Neural cell (in vitro differentiated cells): ENCODE results near the gene ADGRG6. TPM values are rescaled to one million over a fixed set of nuclear protein-coding genes. Genes with fewer than 3 reads are reported as not detected.

Experiments used
- H2AFZ ChIP-seq: fragments of 200-600, 300-800 bp; sonication (generic), shearing (Covaris generic); 2 replicates; pipeline ENCODE4 v1.6.0; 2014; ENCODE audit warnings: low read depth, mild to moderate bottlenecking, antibody characterized with exemption, low read length, moderate library complexity
- H3F3A ChIP-seq: fragments of 200-600 bp; shearing (Covaris generic); 2 replicates; pipeline ENCODE4 v1.6.1; 2016; ENCODE audit warnings: mild to moderate bottlenecking, moderate library complexity, mixed read lengths, antibody characterized with exemption, low read length; ENCODE audit not compliant: insufficient read depth, poor library complexity, severe bottlenecking
- H3K27ac ChIP-seq: fragments of 200-600, 300-800 bp; sonication (generic), shearing (Covaris generic); 2 replicates; pipeline ENCODE4 v1.5.1; 2014; ENCODE audit warnings: mild to moderate bottlenecking, low read length, moderate library complexity
- H3K27me3 ChIP-seq: fragments of 300-800, 200-600 bp; sonication (generic), shearing (Covaris generic); 2 replicates; pipeline ENCODE4 v1.6.0; 2014; ENCODE audit warnings: mild to moderate bottlenecking, low read depth, low read length, moderate library complexity; ENCODE audit not compliant: insufficient read depth
- H3K36me3 ChIP-seq: fragments of 300-800, 200-600 bp; sonication (generic), shearing (Covaris generic); 2 replicates; pipeline ENCODE4 v1.5.1; 2014; ENCODE audit warnings: mild to moderate bottlenecking, antibody characterized with exemption, low read length, moderate library complexity; ENCODE audit not compliant: insufficient read depth
- H3K4me2 ChIP-seq: fragments of 300-800, 200-600 bp; sonication (generic), shearing (Covaris generic); 2 replicates; pipeline ENCODE4 v1.6.0; 2014; ENCODE audit warnings: mild to moderate bottlenecking, low read length
- H3K4me3 ChIP-seq: fragments of 300-800, 200-600 bp; sonication (generic), shearing (Covaris generic); 2 replicates; pipeline ENCODE4 v1.5.1; 2014; ENCODE audit warnings: mild to moderate bottlenecking, low read length, moderate library complexity
- H3K79me2 ChIP-seq: fragments of 200-600 bp; shearing (Covaris generic); replicated peaks from 2 replicates; pipeline ENCODE4 v1.6.0; 2014; ENCODE audit warnings: mild to moderate bottlenecking, low read length, moderate library complexity; ENCODE audit not compliant: insufficient read depth
- H3K9ac ChIP-seq: fragments of 300-800, 200-600 bp; sonication (generic), shearing (Covaris generic); 2 replicates; pipeline ENCODE4 v1.6.1; 2016; ENCODE audit warnings: mild to moderate bottlenecking, low read length, mixed read lengths
- H3K9me2 ChIP-seq: fragments of 200-600 bp; shearing (Covaris generic); 2 replicates; pipeline ENCODE4 v1.6.1; 2016; ENCODE audit warnings: mild to moderate bottlenecking, low read length, mixed read lengths; ENCODE audit not compliant: insufficient read depth
- H3K9me3 ChIP-seq: fragments of 200-600, 300-800 bp; sonication (generic), shearing (Covaris generic); 2 replicates; pipeline ENCODE4 v1.6.1; 2016; ENCODE audit warnings: mild to moderate bottlenecking, mixed run types, low read length, moderate library complexity, mixed read lengths
- H4K20me1 ChIP-seq: fragments of 200-600 bp; shearing (Covaris generic); 2 replicates; pipeline ENCODE4 v1.6.1; 2016; ENCODE audit warnings: mild to moderate bottlenecking, mixed run types; ENCODE audit not compliant: insufficient read depth
- EP300 ChIP-seq: fragments of 450-650 bp; conservative IDR thresholded peaks from 2 replicates; pipeline ENCODE4 v1.6.1; 2014; ENCODE audit warnings: antibody characterized with exemption, mild to moderate bottlenecking, moderate library complexity; ENCODE audit not compliant: poor library complexity, severe bottlenecking
- EZH2 ChIP-seq: fragments of 200-600, 300-800 bp; shearing (Covaris generic), sonication (generic); IDR thresholded peaks from 2 replicates; pipeline ENCODE4 v1.6.1; 2014; ENCODE audit warnings: antibody characterized with exemption, low read length, borderline replicate concordance, mild to moderate bottlenecking; ENCODE audit not compliant: insufficient read depth, poor library complexity, severe bottlenecking
- MXI1 ChIP-seq: fragments of 450-650 bp; conservative IDR thresholded peaks from 2 replicates; pipeline ENCODE4 v1.6.1; 2014; ENCODE audit warnings: antibody characterized with exemption, mild to moderate bottlenecking; ENCODE audit not compliant: poor library complexity, severe bottlenecking
- POLR2AphosphoS5 ChIP-seq: IDR thresholded peaks from 2 replicates; pipeline ENCODE4 v1.6.1; 2012
- RAD21 ChIP-seq: fragments of 450-650 bp; conservative IDR thresholded peaks from 2 replicates; pipeline ENCODE4 v1.6.1; 2014; ENCODE audit warnings: antibody characterized with exemption, mild to moderate bottlenecking, moderate library complexity
- SMC3 ChIP-seq: fragments of 450-650 bp; conservative IDR thresholded peaks from 2 replicates; pipeline ENCODE4 v1.6.1; 2014; ENCODE audit warnings: antibody characterized with exemption, mild to moderate bottlenecking, moderate library complexity; ENCODE audit not compliant: poor library complexity
- TAF1 ChIP-seq: IDR thresholded peaks from 2 replicates; pipeline ENCODE4 v1.6.1; 2012; ENCODE audit warnings: low read depth
- polyA plus RNA-seq: library from polyadenylated mRNA; depleted of rRNA; stranded (reverse); fragments of >200 nt; gene quantifications from 2 replicates; pipeline ENCODE4 v1.2.3, GENCODE V29; 2014
- TF ChIP-seq, protein P1 (sequence below): IDR thresholded peaks from 2 replicates; pipeline ENCODE4 v1.6.1; 2012; ENCODE audit warnings: borderline replicate concordance
- TF ChIP-seq, protein P2 (sequence below): fragments of 450-650 bp; IDR thresholded peaks from 2 replicates; pipeline ENCODE4 v1.5.1; 2014; ENCODE audit warnings: antibody characterized with exemption, mild to moderate bottlenecking, moderate library complexity; ENCODE audit not compliant: poor library complexity, severe bottlenecking

The ADGRG6 gene
- polyA plus RNA-seq, 1 donor from 2014 or later: 0.37 TPM

DNA sequence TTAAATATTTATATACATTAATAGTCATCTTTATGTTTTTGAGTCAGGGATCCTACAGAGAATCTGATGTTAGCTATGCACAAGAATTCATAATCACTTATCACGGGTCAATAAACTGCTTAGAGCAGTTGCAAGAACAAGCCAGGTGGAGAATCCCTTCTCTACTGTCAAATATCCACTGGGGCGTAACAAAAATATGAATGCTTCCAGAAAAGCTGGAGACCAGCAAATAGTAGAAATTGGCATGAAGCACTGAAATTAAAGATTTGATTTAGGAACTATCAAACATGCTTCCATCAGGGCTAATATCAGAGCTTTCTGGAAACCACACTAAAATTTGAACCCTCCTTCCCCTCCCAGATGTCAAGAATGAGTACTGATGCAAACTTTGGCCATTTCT is 37.3 kb downstream of the ADGRG6 start:
- H3K9me2 ChIP-seq: no peaks in the 10 kb centered on the region
- TF ChIP-seq TAF1 (no peak), MXI1 (no peak), SMC3 (no peak), POLR2AphosphoS5 (no peak), EP300 (no peak), EZH2 (no peak), RAD21 (no peak)
- TF ChIP-seq, protein P1, sequence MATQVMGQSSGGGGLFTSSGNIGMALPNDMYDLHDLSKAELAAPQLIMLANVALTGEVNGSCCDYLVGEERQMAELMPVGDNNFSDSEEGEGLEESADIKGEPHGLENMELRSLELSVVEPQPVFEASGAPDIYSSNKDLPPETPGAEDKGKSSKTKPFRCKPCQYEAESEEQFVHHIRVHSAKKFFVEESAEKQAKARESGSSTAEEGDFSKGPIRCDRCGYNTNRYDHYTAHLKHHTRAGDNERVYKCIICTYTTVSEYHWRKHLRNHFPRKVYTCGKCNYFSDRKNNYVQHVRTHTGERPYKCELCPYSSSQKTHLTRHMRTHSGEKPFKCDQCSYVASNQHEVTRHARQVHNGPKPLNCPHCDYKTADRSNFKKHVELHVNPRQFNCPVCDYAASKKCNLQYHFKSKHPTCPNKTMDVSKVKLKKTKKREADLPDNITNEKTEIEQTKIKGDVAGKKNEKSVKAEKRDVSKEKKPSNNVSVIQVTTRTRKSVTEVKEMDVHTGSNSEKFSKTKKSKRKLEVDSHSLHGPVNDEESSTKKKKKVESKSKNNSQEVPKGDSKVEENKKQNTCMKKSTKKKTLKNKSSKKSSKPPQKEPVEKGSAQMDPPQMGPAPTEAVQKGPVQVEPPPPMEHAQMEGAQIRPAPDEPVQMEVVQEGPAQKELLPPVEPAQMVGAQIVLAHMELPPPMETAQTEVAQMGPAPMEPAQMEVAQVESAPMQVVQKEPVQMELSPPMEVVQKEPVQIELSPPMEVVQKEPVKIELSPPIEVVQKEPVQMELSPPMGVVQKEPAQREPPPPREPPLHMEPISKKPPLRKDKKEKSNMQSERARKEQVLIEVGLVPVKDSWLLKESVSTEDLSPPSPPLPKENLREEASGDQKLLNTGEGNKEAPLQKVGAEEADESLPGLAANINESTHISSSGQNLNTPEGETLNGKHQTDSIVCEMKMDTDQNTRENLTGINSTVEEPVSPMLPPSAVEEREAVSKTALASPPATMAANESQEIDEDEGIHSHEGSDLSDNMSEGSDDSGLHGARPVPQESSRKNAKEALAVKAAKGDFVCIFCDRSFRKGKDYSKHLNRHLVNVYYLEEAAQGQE: no peak
- TF ChIP-seq, protein P2, sequence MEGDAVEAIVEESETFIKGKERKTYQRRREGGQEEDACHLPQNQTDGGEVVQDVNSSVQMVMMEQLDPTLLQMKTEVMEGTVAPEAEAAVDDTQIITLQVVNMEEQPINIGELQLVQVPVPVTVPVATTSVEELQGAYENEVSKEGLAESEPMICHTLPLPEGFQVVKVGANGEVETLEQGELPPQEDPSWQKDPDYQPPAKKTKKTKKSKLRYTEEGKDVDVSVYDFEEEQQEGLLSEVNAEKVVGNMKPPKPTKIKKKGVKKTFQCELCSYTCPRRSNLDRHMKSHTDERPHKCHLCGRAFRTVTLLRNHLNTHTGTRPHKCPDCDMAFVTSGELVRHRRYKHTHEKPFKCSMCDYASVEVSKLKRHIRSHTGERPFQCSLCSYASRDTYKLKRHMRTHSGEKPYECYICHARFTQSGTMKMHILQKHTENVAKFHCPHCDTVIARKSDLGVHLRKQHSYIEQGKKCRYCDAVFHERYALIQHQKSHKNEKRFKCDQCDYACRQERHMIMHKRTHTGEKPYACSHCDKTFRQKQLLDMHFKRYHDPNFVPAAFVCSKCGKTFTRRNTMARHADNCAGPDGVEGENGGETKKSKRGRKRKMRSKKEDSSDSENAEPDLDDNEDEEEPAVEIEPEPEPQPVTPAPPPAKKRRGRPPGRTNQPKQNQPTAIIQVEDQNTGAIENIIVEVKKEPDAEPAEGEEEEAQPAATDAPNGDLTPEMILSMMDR: no peak

DNA sequence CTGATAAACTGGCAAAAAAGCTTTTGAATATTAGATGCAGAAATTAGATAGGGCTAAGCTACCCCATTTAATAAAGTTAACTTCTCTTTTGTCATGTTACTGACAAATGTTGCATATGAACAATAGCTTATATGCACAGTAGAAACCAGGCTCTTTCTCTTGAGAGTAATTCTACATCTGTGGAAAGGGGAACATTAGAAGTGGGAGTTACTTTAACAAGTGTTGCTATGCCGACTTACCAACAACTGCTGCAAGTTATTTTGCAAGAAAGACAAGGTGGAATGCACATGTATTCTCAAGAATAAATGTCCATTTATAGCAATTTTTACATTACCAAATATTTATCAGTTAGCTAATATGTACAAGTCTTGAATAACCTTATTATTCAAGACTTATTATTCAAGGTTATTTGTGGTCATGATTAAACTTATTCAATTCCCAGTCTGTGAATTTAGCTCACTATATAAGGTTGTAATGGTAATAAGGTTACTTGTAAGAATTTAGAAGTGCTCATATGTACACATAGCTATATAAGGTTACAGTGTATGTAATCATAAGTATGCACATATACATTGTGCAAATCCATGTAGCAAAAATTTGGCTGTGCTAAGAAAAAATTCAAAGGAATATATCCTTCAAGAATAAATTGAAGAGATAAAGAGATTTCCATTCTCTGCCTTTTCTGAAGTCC is 38.3 kb downstream of the ADGRG6 start:
- Histone ChIP-seq H3K9ac (no peak overlapping the region), H3K9me2 (no peaks in the 10 kb centered on the region), H2AFZ (no peak overlapping the region), H3K27ac (no peak overlapping the region), H3K79me2 (no peaks in the 10 kb centered on the region), H3K4me3 (no peak overlapping the region), H3F3A (no peaks in the 10 kb centered on the region), H4K20me1 (no peaks in the 10 kb centered on the region), H3K4me2 (no peak overlapping the region), H3K27me3 (no peaks in the 10 kb centered on the region), H3K36me3 (no peaks in the 10 kb centered on the region), H3K9me3 (no peaks in the 10 kb centered on the region)
- TF ChIP-seq, protein P2: no peak
- TF ChIP-seq MXI1 (no peak), EP300 (no peak), TAF1 (no peak), EZH2 (no peak), SMC3 (no peak), RAD21 (no peak), POLR2AphosphoS5 (no peak)
- TF ChIP-seq, protein P1: no peak

More for the DNA sequence above, 37.3 kb downstream of the ADGRG6 start:
- H3K27me3 ChIP-seq: no peaks in the 10 kb centered on the region
- H3K4me2 ChIP-seq: no peak overlapping the region
- no peaks in the 10 kb centered on the region for H3F3A ChIP-seq
- H2AFZ ChIP-seq: no peak overlapping the region
- no peaks in the 10 kb centered on the region for H4K20me1 ChIP-seq
- no peaks in the 10 kb centered on the region for H3K36me3 ChIP-seq
- H3K27ac ChIP-seq: no peak overlapping the region
- H3K79me2 ChIP-seq: no peaks in the 10 kb centered on the region
- H3K9me3 ChIP-seq: no peaks in the 10 kb centered on the region
- no peak overlapping the region for H3K4me3 ChIP-seq
- no peak overlapping the region for H3K9ac ChIP-seq
